ENCODE data around the gene ZFAND3.

DNA sequence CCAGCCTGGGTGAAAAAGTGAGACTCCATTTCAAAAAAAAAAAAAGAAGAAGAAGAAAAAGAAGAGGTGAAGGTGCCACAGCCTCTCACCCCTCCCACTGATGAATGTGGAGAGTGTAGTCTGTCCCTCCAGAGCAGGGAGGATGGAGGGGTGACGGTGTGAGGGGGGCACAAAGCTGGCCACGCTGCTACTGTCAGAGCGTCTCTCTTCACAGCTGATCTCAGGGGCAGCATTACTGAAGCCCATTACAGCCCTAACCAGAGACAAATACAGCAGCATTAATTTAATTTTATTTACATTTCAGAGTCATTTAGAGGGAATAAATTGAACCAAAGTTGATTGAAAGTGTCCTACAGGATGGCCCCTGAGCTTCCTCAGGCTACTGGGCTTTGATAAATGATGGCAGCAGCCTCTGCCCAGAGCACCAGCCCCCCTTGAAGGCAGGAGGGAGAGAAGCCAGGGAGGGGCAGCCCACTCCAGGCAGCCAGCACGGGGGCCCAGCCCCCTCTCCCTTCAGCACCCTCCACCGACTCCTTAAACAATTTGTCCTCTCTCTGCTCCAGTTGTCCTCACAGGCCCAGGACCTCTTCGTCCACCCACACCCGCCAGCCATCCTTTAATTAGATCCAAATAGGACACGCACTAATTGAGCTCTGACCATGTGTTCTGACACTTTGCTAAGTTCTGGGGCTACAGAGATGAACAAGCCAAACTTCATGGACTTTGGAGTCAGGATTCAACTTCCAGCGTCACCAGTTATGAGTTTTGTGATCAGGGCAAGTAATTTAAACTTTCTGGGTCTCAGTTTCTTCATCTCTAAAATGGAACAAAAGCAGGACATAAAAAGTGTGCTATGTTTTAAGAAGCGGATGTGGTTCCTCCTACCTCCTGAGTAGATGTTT lies 18.6 kb upstream of the ZFAND3 start:
- TF ChIP-seq, protein P1, sequence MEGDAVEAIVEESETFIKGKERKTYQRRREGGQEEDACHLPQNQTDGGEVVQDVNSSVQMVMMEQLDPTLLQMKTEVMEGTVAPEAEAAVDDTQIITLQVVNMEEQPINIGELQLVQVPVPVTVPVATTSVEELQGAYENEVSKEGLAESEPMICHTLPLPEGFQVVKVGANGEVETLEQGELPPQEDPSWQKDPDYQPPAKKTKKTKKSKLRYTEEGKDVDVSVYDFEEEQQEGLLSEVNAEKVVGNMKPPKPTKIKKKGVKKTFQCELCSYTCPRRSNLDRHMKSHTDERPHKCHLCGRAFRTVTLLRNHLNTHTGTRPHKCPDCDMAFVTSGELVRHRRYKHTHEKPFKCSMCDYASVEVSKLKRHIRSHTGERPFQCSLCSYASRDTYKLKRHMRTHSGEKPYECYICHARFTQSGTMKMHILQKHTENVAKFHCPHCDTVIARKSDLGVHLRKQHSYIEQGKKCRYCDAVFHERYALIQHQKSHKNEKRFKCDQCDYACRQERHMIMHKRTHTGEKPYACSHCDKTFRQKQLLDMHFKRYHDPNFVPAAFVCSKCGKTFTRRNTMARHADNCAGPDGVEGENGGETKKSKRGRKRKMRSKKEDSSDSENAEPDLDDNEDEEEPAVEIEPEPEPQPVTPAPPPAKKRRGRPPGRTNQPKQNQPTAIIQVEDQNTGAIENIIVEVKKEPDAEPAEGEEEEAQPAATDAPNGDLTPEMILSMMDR (IDR thresholded peaks at IDR 0.05): no peak
- no peak for TF ChIP-seq EZH2 (IDR thresholded peaks at IDR 0.05; ENCODE audit: borderline replicate concordance, insufficient read depth, low read depth, low read length, poor library complexity, severe bottlenecking)
